GM11168 (cell line): ENCODE data around the gene BMP7.

Experiments used
- in situ Hi-C: fragments of 300-500 bp; cut with MboI; formaldehyde crosslinking; loops from one replicate; pipeline ENCODE4 v1.12.0; 2022; ENCODE audit warnings: low sequenced_read_pairs; ENCODE audit not compliant: unreplicated experiment

Gene BMP7

DNA sequence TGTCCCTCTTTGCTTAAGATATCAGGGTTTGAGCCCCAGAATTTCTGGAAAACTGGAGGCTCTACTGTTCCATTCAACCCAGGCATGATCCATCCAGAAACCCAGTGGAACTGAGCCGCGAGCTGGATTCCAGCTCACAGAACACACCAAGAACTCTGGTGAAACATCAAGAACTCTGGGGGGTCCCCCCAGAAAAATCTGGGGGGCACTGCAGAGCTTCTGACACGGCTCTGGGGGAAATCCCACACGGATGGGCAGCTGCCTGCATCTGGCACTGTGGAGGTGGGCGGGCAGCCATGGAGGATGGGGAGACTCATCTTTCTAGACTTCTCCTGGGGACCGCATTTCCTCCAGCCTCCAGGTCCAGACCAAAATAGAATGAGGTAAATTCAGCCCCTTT, 51.0 kb downstream of the BMP7 start:
- in situ Hi-C loops: no loop called here

DNA sequence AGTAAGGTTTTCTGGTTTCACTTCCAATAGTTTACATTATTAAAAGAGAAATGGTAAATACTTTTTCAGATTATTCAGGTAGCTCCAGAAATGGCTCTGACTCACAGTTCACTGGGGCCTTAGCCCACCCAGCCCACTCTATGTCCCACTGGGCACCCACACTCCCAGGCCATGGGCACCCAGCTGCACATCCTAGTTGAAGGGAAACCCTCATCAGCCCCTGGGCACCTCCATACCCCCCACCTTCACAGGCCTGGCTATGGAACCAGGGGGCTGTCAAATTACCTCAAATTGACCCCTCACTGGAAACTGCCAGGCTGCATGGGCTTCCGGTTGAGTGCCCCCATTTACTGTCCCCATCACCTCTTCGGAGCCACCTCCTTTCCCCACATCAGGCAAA, 51.5 kb downstream of the BMP7 start:
- in situ Hi-C loops: no loop called here

DNA sequence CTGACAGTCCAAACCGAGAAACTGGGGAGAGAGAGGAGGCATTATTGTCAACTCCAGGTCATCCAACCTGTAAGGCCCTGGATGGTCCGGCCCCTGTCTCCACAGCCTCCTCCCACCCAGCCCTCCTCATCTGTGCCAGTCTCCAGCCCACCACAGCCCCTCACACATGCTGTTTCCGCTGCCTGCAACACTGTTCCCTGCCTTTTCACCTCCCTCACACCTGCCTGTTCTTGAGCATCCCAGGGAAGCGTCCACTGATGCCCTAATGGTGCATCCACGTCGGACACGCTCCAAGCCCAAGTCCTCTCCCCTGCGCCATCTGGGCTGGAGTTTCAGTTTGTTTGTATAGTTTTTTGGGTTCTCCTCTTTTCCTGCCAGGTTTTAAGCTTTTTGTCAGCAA, 52.0 kb downstream of the BMP7 start:
- in situ Hi-C loops: no loop called here

DNA sequence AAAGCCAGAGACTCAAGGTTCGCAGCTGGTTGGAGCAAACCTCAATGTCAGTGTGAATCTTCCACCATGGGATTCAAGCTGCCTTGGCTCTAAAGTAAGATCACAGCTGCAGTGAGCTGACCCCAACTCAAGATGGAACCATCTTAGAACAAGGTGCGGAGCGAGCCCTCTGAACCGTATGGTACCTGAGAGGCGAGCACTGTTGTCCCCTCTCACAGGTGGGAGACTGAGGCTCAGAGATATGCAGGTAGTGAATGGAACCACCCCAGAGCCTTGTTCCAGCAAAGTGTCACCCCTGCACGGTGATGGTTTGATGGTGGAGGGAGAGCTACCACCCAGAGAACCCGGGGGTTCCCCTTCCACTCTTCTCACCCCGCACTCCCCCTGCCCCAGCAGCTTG, 52.5 kb downstream of the BMP7 start:
- in situ Hi-C loops: no loop called here

DNA sequence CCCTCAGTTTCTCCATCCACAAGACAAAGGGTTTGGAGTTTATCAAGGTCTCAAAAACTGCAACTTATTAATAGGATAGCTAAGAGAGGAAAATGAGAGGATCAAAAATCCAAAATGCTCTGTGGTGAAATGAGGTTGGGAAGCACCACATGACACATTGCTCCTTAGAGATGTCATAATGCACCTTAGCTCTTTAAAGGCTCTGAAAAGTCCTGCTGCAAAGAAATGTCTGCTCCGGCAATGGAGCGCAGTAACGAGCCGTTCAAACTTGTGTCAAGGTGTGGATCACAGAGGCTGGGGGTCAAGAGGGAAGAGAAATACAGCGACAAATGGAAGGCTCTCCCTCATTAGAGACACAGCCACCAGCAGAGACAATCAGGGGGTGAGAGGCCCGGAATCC, 53.1 kb downstream of the BMP7 start:
- in situ Hi-C loops: no loop called here

DNA sequence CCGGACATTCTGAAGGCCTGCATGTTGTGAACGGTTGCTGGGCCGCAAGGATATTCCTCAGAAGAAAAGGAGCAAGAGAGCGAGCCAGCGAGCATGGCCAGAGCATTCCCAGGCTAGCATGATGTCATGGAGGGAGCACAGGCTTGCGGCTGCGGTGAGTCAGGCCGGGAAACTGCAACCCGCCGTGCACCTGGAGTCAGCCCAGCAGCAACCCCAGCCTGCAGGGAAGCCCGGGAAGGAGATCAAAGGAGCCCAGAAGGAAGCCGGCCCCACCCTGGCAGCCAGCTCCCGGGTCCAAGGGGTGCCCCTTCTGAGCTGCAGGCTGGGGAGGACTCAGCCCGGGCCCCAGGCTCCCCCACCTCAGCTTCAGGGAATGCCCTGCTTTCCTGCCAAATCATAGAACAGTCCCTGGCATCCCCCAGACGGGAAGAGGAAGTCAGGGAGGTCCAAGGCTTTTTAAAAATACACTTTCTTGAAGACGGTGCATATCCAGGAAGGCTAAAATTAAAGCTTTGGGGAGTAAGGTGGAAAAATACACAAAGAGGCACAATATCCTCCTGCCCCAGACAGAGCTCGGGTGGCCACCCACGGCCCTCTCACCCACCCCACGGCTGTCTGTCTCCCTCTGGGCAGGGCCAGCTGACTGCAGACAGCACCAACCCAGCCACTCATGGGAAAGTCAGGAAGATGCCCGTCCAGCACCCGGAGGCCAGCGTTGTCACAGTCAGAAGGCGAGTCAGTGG, 53.7 kb downstream of the BMP7 start:
- in situ Hi-C loops: no loop called here

DNA sequence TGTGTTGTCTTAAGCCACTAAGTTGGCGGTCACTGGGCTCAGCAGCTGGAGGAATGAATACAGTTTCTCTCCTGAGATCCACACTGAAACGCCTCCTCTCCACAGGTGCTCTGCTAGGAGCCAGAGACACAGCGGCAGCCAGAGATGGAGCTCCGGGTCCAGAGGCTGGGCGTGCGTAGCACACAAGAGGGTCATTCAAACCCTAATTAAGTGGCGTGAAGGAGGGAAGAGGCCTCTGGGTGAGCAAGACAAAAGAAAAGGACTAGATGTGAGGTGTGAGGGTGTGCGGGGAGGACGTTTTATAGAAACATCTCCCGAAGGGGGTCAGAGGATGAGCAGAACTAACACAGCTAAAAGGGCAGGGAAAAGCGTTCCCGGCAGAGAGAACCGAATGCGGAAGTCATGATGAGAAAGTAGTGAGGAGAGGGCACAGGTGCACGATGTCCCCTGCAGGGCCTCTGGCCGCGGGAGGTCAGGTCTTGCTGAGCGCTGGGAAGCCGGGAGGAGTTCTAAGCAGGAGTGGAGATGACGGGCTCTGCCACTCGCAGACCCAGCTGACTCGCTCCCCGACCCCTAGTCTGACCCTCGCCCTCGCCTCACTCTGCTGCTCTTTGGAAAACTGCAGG, 54.4 kb downstream of the BMP7 start:
- in situ Hi-C loops: no loop called here

DNA sequence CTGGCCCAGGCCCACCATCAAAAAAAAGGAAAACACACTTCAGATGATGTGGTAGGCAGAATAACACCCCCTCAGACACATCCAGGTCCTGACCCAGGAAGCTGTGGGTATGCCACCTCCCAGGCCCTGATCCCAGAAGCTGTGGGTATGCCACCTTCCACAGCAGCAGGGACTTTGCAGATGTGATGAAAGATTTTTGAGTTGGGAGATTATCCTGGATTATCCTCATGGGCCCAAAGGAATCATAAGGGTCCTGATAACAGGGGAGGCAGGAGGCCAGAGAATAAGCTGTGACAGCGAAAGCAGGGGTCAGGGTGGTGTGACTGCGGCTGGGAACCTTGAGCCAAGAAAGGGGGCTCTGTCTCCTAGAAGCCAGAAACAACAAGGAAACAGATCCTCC, 55.0 kb downstream of the BMP7 start:
- in situ Hi-C loops: no loop called here

DNA sequence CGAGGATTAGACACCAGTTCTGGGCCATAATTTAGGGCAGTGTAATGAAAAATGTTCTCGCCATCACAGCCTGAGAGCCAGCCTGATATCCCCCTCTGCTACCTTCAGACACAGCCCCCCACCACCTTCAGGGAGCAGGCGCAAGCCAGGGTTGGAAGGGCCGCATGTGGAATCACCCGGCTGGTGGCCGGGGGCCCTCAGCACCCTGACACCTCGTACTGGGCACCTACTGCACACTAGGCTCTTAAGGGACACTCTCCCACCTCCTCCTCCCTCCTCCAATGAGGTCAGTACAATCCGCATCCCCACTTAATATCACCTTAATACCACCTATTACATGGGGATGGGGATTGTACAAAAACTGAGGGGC, 55.5 kb downstream of the BMP7 start:
- in situ Hi-C loops: no loop called here

DNA sequence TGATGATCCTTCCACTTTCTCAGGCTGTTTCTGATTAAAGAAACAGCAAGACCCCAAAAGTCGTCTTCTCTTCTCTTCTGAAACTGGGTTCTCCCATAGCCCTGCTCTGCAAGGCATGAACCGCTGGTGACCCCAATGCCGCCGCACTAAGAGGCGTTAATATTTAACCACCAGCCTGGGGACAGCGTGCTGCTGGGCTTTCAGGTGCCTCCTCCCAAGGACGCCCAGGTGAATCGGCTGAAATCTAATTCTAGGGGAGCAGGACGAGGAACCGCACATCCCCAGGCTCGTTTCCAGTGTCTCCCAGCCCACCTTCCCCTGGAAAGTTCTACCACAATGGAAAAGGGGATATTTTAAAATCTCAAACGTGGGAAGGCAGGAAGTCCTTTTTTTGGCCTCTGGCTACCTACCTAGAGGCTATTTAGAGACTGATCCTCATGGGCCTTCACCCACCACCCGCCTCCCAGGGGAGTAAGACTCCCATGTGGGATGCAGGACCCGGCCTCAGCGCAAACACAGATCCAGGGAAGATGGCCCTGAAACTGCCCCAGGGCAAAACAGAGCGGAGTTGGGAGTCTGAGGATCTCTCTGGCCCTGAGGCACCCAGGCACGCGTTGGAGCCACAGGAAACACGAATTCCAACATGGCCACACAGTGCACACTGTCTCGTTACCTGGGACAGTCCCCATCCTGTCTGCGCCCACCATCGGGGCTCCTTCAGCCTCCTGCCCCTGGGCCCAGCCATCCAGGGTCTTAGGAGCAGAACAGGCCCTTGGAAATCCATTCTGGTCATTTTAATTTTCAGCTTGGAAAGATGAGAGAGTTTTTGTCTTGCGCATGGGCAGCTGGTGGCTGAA, 56.2 kb downstream of the BMP7 start:
- in situ Hi-C loops: no loop called here

DNA sequence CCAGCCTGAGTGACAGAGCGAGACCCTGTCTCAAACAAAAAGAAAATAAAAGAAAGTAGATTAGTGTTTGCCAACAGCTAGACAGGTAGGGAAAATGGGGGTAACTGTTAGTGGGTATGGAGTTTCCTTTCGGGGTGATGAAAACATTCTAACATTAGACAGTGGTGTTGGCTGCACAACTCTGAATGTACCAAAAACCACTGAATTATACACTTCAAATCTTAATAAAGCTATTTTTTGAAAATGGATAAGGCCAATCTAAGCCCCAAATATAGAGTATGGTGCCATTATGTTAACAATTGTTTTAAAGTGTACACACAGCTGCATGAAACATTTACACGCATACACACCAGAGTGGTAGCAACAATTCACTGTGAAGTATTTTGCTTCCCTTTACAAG, 57.0 kb downstream of the BMP7 start:
- in situ Hi-C loops: no loop called here

DNA sequence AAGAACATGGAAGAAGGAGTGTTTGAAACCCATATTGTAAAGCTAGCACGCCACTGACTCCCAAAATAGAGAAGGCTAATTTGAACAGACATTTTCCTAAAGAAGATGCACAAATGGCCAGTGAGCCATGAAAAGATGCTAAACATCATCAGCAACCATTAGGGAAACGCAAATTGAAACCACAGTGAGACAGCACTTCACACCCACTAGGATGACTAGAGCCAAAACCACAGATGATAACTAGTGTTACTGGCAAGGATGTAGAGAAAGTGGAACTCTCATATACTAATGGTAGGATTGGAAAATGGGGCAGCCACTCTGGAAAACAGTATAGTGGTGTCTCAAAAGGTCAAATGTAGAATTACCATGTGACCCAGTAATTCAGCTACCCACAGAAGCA, 58.2 kb downstream of the BMP7 start:
- in situ Hi-C loops: no loop called here

DNA sequence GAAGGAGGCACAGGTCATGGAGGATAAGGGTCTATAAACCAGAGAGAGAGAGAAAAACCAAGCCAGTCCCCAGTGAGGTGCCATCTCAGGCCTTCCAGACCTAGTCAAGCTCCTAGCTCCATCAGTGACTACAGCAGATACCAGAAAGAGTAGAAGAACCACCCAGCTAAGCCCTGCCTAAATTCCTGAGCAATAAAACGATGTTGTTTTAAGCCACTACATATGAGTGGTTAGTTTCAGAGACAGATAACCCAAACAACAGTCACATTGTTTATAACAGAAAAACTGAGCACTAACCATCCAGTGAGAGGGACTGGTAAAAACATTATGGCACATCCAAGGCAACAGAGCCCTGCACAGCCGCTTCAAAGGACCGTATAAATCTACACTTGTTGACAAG, 59.2 kb downstream of the BMP7 start:
- in situ Hi-C loops: no loop called here

DNA sequence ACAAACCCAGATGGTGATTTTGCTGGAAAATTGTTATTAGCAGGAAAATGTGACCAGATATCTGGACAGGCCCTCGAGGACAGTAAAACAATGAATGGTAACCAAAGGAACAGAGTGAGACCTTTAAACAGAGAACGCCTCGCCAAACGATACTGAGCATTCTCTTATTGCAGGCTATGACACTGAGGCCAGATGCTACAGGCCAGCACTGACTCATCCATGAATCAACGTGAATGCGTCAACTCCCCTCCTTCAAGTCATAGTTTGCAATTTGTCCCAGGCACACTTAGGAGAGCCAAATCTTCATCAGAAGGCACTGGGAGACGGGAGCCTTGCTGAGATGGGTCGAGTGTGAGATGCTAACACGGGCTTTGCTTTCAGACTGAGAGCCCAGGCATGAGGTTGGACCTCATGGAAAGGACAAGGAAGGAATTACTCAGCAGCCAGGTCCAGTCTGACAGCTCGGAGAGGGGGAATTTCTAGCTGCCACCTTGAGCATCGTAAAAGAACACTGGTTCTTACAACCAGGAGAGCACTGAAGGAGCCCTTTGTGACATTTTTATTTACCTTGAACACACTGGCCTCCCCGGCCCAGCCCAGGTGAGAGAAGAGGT, 60.7 kb downstream of the BMP7 start:
- in situ Hi-C loops: no loop called here

DNA sequence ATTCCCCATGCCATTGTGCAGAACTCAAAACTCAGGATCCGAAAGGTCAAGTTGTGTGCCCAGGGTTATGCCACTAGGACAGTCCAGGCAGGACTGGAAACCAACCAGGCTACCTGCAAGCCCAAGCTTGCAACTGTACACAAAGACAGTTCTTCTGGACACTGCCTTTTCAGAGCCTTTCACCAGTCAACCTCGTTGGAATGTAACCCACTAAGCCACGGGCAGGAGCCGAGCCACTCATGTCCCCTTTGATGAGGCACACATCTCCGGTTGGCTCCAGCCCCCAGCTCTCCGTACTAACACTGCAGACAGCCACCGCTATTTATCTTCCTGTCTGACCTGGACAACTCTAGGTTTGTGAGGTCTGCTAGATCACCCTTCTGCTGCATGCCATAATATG, 62.5 kb downstream of the BMP7 start:
- in situ Hi-C loops: no loop called here

DNA sequence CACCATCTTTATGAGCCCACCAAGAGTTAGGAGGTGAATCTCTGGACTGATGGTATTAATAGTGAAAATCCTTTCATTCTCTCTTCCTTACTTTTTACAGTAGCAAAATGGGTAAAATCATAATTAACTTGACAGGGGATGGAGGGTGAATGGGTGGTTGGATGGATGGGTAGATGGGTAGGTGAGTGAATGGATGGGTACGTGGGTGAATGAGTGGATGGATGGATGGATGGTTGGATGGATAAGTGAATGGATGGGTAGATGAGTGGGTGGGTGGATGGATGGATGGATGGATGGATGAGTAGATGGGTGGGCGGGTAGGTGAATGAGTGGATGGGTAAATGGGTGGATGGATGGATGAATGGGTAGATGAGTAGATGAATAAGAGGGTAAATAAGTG, 63.2 kb downstream of the BMP7 start:
- in situ Hi-C loops: no loop called here

DNA sequence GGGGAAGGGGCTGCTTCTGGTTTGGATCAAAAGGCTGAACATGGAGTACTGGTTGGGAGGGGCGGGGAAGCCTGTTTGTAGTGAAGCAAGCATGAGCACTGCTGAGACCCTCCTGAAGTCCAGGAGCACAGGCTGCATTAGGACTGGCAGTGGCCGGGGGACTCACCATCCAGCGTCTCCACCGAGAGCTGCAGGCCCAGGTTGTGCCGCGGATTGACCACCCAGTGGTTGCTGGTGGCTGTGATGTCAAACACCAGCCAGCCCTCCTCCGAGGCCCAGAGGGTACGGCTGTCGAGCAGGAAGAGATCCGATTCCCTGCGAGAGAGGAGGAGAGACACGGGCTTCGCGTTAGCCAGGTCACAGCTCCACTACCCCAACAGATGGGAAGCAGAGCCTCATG, 64.1 kb downstream of the BMP7 start:
- in situ Hi-C loops: no loop called here

DNA sequence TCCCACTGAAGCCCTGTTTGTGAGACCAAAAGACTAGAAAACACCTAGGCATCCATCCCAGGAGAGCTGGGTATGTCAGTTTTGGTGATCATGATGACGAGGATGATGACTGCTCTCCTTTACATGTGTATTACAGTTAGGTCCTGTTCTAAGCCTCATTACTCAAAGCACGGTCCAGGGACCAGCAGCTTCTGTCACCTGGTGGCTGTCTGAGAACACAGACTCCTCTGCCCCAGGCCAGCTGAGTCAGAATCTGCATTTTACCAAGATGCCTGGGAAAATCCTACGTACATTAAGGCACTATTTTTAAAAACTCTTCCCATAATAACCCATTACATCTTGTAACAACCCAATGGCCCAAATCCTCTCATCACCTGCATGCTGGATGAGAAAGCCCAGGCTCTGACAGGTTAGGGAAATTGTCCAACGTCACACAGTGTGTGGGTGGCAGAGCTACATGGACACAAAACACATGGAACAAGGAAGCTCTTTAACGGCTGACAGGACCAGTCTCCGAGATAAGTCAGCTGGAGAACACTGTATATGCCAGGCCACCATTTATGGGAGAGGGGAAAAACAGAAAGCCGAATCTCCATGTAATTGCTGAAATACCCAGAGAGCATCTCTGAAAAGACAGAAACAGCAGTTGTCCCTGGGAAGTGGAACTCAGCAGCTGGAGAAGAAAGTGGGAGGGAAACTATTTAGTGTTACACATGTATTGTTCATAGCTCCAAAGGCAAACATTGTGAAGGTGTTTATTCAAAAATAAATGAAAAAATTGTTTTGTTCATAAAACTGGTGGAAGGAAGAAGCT, 65.4 kb downstream of the BMP7 start:
- in situ Hi-C loops: no loop called here

DNA sequence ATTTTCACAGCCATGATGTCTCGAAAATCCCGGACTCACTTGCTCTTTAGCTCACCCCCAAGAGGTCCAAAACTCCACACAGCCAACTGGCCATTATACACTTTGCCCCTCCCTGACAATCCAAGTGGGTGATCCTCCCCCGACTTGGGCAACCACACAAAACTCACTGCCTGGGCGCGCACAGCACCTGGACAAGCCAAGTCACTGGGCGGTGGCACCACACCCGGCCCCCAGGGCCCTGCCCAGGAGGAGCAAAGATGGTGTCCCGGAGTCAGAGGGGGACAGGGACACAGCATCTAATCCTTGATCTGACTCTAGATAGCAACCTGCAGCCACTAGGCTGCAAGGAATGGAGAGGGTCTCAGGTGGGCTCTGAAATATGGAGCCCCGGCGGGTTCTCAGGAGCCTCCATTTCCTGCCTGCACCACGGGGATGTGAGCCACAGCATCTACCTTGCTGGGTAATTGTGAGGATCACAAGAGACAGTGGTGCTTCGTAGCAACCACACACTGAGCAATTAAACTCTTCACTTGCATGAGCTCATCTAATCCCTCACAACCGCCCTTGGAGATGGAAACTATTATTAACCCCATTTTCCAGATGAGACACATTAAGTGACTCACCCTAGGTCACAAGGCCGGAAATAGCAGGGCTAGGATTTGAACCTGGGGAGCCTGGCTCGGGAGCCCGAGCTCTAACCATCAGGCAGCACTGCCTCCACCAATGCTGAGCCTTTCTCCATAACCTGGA, 66.6 kb downstream of the BMP7 start:
- in situ Hi-C loops: no loop called here
